ENCODE results near the gene LCN12.

The LCN12 gene

DNA sequence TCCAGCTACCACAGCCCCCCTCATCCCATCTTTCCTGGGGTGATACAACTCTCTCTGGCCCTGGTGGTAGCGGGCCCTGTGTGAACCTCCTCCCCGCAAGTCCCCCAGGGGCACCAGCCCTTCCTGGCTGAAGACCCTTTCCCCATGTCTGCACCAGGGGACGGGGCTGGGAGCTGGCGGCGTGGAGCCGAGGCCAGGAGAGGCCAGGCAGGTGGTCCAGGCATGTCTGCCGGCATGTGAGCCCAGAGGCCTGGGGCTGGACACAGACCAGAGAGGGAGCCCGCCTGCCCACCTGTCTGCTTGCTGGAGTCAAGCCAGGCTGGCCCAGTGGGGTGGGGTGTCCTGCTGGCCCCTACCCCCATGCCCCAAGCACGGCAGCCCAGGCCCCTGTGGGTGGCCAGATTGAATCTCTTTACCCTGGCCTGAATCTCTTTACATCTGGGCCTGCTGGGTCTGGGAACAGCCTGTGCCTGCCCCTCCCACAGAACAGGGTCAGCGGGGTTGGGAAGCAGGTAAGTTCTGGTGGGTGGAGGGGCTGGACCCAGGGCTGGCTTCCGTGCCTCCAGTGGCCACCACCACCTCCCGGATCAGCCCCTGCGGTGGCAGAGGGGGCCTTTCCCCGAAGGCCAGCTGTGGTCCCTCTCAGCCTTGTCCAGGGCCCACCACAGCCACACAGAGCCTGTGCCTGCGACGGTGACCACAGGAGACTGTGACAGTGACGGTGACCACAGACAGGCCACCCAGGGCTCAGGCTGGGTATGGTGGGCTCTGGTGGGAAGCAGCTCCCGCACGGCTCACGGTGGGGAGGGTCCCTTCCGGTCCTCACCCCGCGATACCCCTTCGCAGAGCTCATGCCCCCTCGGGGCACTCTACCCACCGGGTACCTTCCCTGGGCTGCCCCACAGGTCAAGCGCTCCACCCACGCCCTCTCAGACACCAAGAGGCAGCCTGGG, 7.1 kb downstream of the LCN12 start:
- DNase-seq, result no peak

DNA sequence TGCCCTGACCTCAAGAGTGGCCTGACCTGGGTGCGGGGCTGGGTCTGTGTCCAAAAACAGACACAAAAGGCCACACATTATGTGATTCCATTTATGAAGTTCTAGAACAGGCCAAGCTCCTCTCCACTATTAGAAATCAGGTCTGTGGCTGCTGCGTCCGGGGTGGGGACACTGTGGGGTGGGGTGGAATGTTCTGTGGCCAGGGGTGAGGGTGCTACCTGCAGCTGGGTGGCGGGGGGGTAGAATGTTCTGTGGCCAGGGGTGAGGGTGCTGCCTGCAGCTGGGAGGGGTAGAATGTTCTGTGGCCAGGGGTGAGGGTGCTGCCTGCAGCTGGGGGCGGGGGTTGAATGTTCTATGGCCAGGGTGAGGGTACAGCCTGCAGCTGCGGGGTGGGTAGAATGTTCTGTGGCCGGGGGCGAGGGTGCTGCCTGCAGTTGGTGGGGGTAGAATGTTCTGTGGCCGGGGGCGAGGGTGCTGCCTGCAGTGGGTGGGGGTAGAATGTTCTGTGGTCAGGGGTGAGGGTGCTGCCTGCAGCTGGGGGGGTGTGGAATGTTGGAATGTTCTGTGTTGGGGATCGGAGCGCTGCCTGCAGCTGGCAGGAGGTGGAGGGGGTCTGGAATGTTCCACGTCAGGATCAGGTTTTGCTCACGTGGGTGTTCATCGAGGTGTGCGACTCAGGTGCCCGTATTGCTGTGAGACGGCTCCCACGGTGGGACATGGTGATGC, 8.3 kb downstream of the LCN12 start:
- no peak for DNase-seq

DNA sequence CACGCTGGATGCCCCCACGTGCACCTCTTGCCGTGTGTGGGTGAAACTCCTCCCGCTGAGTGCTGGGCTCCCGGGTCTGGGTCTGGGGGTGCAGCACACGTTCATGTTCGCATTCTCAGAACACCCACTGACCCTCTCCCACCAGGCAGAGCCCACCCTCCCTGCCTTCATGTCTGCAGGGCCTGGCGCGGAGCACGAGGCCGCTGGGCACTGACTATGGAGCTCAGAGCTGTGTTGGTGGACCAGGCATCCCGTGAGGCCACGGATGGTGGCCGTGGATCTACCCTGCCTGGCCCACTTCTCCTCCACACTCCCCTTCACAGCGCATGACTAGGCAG, 8.8 kb downstream of the LCN12 start:
- DNase-seq, result no peak

DNA sequence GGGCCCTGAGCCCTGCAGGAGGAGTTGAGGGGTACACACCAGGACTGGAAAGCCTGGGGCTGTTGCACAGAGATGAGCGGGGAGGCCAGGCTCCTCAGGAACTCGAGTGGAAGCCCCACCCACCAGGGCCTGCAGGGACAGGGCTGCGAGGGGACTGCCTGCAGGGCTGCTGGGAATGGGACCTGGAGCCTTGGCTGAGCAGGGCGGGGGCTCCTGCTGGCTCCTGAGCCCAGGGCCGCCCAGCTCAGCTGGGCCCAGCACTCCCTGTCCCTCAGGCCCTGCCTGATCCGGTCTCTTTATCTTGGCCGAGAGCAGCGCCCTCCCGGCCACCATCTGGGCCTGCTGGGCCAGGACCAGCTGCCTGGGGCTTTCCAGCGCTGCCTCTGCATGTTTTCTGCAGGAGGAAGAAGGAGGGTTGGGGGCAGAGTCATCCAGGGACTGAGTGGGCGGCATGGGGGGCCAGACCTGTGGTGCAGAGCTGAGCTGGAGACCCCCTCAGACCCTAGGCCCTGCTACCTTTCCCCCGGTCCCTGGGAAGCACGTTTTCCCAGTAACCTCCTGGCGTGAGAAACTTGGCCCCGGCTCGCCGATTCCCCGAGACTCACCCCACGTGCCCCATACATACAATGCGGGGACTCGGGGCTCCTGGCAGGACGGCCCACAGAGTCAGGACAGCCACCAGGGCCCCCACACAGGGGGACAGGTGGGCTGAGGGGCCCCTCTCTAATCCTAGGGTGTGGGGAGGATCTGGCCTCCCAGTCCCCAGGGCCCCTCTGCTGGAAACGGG, 9.4 kb downstream of the LCN12 start:
- peak; percentile 46 for DNase-seq

DNA sequence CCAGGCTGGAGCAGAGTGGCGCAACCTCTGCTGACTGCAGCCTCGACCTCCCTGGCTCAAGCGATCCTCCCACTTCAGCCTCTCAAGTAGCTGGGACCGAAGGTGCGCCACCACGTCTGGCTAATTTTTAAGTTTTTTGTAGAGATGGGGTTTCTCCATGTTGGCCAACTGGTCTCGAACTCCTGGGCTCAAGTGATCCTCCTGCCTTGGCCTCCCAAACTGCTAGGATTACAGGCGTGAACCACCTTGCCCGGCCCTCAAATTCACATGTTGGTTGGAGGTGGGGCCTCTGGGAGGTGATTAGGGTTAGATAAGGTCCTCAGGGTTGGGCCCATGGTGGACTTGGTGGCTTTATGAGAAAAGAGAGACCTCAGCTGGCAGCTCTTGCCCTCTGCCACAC, 10.1 kb downstream of the LCN12 start:
- DNase-seq, result no peak

DNA sequence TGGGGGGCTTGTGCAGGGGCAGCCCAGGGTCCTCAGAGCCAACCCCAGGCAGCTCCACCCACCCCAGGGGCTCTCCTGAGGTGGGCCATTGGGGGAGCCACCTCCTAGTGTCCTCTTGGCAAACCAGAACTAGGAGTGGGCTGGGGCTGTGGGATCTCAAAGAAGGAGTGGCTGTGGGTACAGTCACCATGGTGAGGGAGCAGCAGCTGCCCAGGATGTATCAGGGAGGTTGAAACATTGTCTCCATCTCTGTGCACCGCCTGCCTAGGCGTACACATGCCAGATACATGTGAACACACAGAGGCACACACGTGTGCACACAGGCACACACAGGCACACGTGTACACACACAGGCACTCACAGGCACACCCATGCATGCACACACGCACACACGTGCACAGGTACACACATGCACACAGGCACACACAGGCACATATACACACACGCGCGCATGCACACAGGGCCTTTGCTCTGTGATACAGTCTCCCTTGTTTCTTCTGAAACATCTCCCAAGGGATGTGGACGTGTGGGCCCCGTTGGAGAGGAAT, 10.7 kb downstream of the LCN12 start:
- no peak for DNase-seq

DNA sequence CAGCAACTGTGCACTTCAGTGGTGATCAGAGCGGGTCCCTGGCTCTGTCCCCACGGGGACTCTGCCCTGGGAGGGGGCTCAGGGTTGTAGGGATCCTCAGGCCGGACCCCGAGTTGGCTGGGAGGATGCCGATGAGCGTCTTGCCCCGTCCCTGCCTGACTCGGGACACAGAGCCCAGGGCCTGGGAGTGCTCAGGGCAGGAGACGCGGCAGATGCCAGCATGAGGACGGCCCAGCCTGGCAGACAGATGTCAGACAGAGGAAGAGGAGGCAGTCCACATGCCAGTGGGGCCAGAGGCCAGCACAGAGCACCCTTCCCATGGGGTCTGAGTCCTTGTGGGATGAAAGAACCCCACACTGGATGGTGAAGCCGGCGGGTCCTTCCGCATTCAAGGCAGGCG, 11.3 kb downstream of the LCN12 start:
- no peak for DNase-seq

DNA sequence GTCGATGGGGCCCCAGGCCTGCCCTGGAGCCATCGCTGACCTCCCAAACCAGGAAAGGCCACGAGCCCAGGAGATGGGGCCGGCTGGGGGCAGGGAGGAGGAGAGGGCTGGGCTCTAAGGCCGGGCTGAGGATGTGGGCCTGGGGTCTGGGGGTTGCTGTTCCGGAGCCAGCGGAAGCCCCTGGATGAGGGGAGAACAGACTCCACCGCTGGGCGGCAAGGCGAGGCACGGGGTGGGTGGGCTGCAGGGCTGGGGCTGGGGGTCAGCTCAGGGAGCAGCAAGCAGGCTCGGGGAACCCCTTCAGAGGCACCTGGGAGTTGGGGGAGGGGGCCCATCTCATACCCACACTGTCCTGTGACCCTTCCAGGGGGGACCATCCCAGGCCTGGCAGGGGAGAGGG, 11.7 kb downstream of the LCN12 start:
- no peak for DNase-seq

DNA sequence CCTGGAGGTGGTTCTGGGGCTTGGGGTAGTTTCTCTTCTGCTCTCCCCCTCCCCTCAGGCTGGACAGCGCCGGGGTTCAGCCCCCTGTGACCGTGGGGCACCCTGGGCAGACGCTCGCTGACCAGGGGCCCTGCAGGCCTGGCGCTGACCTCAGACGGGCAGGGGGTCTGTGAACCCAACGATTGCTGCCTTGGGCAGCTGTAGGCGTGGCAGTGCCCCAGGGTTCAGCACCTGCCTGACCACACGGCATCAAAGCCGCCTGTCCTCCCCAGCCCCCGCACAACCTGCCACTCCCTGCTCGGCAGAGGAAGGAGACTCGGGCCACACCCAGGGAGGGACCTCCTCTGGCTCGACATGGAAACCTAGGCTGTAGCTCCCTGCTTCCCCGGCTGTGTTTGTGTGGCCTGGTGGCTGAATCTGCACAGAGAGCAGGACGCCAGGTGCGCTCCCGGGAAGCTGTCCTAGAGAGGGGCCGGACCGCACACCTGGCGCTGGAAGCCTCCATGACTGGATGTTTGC, 12.2 kb downstream of the LCN12 start:
- DNase-seq, result no peak

DNA sequence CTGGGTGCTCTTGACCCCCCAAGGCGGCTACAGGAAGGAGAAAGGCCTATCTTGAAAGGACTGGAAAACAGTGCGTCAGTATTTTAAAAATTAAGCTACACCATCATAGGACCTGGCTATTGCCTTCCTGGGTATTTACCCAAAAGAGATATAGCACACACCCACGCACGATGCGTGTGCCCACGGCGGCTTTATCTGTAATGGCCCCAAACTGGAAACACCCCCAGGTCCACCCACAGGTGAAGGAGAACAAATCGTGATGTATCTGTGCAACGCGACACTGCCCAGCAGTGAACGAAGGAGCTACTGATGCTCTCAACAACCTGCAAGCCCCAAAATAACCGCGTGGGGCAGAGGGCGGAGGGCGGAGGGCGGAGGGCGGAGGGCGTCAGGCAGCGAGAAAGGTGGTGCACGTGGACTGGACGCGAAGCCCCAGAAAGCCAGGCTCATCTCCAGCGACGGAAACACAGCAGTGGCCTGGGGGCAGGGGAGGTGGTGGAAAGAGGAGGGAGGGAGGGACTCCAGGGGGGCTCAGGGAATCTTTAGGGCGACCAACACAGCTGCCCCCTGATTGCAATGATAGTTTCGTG, 12.9 kb downstream of the LCN12 start:
- no peak for DNase-seq

DNA sequence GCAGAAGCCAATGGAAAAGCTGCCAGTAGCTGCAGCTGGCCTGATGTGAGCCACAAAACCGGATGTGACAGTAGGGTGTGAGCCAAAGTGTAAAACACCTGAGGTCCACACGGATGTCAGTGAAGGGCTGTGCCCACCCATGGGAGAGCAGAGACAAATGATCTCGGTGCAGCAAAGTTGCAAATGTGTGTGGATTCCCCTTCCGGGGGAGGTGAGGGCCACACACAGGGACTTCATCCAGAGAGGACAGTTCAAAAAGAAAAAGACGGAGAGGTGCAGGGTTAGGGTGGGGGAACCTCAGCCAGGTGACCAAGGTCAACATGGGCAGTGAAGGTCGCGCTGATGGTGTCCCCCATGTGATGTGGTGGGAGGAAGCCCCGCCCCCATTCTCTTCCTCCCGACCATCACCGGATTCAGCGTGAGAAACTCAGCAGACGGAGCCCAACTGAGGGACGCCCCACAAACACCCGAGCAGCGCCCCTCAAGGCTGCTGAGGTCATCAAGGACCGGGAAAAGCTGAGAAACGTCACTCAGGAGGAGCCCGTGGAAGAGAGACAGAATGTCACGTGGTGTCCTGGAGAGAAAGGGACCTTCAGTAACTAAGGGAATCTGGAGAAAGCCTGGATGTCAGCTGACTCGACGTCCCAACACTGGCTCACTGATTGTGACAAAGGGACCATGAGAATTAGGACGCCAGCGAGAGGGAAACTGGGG, 13.9 kb downstream of the LCN12 start:
- peak; percentile 69 for DNase-seq

DNA sequence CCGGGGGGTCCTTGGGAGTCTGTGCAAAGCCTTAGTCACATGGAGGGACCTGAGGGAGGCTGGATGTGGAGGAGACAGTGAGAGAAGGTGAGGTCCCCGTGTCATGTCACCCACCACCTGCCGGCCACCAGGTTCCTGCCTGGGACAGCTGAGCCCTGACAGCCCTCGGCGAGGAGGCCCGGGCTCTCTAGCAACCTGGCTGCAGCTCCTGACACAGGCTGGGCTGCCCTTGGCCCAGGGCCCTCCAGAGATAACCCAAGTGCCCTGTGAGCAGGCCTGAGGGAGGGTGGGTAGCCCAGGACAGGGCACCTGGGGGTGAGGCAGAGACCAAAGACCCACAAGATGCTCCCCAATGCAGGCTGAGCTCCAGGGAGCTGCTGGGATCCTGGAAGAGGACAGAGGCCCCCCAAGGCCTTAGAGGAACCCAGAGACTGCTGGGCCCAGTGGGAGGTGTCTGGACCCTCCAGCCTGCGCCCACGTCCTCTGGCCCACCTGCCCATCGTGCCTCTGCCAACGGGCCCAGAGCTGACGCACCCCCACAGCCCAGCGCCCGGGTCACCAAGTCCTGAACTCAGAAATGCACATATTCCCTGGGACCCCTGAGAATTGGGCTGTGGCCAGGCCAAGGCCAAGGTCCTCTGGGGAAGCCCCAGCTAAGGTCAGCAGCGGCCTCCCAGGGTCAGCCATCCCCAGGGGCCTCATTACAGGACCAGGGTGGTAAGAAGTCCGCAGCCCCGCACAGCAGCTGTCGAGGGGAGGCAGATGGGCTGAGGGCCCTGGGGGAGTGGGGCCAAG, 16.5 kb downstream of the LCN12 start:
- no peak for DNase-seq

DNA sequence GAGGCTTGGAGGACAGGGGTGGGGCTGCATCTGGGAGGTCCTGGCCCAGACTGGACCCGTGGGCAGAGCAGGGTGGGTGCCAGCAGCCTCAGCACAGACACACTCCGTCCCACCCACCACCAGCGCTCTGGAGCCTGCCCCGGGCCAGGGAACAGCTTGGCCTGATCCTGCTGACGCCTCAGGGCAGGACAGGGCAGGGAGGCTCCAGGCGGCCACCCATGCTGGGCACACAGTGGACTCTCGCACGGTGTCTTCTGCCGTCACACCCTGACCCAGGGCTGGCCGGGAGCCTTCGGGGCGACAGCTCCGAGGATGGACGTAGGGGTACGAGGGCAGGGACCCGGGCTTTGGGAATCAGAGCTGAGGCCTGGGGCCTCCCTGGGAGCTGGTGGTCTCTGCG, 17.1 kb downstream of the LCN12 start:
- DNase-seq, result no peak

DNA sequence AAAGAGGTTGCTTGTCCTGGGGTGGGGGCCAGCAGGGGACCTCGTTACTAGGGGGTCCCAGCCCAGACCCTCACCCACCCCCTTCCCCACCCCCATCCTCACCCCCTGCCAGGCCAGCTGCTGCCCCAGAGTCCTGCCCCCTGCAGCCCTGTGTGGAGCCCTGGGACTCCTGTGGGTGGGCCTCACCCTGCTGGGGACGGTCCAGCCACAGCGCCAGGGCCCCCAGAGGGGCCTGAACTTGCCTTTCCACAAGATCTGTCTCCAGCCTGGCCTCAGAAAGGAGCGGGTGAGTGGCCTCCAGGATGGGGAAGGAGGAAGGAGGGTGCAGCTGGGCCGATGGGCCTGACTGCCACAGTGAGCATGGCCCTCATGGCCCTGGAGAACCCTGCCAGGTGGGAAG, 17.7 kb downstream of the LCN12 start:
- no peak for DNase-seq

DNA sequence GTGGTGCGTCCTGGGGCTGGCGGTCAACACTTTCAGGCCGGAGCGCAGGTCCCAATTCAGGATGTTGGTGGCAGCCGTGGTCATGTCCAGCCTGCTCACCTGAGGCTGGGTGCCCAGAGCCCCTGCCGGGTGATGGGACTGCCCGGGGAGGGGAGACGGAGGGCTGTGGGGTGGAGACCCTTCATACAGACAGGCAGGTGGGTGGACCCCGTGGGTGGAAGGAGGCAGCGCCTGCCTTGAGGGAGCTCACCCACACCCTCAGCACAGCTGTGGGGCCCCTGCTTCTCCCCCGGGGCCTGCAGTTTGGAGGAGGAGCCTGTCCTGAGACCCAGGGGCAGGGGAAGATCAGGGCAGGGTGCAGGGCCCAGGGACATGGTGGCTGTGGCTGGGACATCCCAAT, 18.3 kb downstream of the LCN12 start:
- no peak for DNase-seq

DNA sequence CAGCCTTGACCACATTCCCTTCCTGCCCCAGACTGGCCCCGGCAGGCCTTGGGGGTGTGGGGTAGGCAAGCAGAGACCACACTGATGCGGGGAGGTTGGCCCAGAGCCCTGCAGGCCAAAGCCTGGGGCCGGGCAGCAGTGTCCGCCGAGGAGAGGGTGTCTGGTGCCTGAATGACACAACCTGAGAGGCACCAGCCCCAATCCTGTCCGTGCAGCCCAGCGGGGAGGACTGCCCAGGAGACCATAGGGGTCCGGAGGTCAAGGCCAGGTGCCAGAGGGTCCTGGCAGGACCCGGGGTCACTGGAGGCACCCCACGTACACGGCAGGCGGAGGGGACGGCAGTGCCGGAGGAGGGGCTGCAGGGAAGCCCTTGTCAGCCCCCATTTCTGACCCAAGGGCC, 19.7 kb downstream of the LCN12 start:
- no peak for DNase-seq

DNA sequence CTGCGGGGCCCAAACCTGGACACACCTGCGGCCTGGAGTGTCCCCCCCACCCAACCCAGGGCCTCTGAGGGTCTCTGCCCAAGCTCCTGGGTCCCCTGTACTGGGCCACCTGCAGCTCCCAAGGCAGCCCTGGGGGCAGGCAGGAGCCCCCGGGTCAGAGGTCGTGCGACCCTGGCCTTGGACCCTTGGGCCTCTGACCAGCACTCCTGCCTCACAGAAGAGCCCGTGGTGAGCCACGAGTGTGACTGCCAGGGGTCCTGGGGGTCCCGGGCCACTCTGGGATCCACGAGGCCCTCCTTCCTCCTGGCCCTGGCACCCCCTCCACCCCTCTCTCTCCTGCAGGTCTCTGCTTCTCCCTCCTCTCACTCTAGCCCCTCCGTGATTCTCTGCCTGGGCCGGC, 20.3 kb downstream of the LCN12 start:
- no peak for DNase-seq

DNA sequence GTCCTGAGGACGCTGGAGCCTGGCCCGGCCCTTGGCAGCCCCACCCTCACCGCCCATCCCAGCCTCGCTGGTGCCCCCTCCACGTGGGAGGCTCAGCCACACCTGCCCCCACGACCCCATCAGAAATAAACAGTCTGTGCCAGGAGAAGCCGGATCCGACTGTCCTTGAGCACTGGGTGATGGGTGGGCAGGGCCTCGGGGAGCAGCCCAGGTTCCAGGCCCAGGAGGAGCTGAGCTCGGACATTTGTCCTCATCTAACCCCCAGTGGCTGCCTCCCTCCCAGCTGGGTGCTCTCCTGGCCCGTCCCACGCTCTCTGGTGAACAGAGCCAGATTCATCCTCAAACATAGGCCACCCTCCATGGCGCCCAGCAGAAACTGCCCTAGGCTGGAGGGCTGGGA, 20.7 kb downstream of the LCN12 start:
- no peak for DNase-seq

DNA sequence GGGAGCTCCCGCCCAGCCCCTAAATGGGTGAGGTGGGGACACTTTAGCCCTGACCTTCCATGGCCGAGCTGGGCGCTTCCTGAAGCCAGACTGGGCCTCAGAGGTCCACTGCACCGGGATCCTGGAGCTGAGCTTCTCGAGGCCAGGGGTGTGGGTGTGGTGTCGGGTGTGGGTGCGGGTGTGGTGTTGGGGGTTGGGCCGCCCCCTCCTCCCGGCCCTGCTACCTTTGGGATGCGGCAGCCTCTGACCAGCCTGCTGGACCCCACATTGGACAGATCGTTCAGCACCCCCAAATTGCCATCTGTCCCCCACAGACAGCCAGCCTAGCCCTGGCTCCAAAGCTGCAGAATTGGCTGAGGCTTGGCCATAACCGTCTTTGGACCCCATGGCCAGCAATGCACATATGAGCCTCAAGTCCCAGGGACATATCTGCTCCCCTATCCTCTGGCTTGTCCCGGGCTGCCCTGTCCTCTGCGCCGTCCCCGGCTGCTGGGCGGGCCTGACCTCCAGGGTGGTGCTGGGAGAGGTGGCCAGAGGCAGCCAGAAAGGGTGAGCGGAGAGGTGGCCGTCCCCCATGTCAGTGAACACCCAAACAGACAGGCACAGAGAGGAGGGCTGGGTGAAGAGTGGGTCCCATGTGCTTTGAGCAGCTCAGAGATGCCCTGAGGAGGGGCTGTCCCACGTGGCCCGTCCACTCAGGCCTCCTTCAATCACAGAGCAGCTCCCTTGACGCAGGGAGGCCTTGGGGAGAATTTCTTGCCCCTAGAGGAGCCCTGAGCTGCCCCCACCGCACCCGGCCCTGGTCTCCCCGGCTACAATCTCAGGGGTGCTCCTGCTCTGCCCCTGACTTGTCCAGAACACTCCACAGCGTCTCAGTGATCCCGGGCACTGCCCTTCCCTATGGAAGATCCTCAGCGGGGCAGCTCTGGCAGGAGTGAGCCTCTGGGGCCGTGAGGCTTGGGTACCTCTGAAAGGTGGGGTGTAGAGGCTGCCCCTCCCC, 21.8 kb downstream of the LCN12 start:
- no peak for DNase-seq

Data from retina (tissue), 1 donor.